ENCODE measurements around the gene ENDOD1.

Gene ENDOD1

DNA sequence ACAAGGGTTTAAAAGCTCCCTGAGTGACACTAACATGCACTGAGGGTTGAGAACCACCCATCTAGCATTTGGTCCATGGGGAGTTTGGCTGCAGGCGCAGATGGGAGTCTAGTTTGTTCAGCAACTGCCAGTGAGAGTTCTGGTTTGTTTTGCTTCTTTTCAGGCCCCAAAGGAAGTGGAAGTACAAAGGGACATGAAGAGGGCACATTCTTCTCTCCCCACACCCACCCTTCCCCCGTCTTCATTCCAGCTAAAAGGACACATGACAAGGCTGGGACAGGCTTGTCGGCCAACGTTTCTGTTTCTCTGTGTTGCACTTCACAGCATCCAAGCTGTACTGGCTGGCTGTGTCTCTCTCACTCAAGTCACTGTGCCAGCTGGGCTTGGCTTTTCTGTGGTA, 8.2 kb upstream of the ENDOD1 start:
- no peak for DNase-seq (ENCODE audit: low spot score)
- TF ChIP-seq, protein P1, sequence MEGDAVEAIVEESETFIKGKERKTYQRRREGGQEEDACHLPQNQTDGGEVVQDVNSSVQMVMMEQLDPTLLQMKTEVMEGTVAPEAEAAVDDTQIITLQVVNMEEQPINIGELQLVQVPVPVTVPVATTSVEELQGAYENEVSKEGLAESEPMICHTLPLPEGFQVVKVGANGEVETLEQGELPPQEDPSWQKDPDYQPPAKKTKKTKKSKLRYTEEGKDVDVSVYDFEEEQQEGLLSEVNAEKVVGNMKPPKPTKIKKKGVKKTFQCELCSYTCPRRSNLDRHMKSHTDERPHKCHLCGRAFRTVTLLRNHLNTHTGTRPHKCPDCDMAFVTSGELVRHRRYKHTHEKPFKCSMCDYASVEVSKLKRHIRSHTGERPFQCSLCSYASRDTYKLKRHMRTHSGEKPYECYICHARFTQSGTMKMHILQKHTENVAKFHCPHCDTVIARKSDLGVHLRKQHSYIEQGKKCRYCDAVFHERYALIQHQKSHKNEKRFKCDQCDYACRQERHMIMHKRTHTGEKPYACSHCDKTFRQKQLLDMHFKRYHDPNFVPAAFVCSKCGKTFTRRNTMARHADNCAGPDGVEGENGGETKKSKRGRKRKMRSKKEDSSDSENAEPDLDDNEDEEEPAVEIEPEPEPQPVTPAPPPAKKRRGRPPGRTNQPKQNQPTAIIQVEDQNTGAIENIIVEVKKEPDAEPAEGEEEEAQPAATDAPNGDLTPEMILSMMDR (IDR thresholded peaks at IDR 0.05; ENCODE audit: extremely low read depth, insufficient read depth, missing control alignments), result no peak
- in situ Hi-C loops (cut with MboI; ENCODE audit: low pct_unique_long_range_greater_than_20kb, low sequenced_read_pairs, unreplicated experiment), result no loop called here

DNA sequence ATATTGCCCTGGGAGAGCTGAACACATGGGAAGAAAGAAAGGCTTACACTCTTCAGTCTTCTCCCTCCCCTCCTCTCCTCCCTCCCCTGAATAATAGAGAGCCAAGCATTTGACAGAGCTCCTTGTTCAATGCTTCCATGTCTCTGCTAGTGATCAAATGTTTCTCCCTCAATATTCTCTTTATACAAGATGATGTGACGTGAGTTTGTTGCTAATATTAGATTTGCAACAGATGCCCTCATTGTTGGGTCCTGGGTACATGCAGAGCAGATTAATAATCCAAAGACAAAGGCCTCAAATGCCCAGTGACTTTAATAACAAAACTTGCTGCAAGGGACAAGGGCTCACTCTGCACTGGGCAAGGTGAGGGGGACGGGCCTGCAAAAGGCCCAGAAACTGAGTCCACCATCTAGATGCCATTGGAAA, 7.1 kb upstream of the ENDOD1 start:
- TF ChIP-seq, protein P1 (IDR thresholded peaks at IDR 0.05; ENCODE audit: extremely low read depth, insufficient read depth, missing control alignments), result no peak
- in situ Hi-C loops (cut with MboI; ENCODE audit: low pct_unique_long_range_greater_than_20kb, low sequenced_read_pairs, unreplicated experiment), result no loop called here
- DNase-seq (ENCODE audit: low spot score), result no peak

DNA sequence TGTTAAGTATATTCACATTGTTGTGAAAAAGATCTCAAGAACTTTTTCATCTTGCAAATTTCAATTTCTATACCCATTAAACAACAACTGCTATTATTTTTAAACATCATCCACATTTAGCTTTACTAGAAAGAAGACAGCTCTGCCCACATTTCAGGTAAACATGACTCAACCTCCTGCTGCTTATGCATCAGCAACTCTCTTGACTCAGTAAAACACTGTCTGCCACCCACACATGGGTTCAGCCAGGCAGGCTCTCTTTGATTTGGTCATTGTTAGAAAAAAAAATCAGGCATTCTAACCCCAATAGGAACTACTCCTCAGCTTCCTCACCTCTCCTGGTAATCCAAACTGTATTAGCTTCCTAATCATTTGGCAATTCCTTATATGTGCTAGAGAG, 5.1 kb upstream of the ENDOD1 start:
- in situ Hi-C loops (cut with MboI; ENCODE audit: low pct_unique_long_range_greater_than_20kb, low sequenced_read_pairs, unreplicated experiment), result no loop called here
- TF ChIP-seq, protein P1 (IDR thresholded peaks at IDR 0.05; ENCODE audit: extremely low read depth, insufficient read depth, missing control alignments), result no peak
- peak; percentile 27 for DNase-seq (ENCODE audit: low spot score)

DNA sequence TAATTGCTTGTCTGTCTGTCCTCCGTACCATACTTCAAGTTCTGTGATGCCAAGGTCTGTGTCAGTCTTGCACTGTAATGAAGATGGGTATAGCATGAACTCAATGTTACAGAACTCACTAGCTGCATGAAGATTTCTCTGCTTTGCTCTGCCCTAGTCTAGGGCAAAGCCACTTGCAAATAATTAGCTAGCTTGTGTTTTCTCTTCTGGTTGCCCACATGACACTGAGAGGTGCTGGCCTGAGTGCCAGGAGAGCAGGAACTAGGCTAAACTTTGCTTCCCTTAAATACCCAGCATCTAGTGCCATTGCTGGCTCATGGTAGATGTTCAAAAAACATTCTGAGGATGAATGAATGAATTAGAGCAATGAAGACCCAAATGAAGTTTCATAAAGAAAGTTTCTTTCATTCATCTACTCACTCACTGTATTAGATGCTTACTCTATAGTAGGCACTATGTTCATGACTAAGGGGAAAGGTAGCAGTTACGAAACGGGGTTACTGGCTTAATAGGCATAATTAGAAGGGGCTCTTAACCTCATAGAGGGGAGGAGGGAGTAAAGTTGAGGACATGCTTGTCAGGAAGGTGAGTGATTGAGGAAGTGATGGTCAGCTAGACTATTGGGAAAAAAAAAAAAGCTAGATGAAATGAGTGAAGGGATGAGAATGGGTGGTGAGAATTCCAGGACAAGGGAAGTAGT, 4.4 kb upstream of the ENDOD1 start:
- in situ Hi-C loops (cut with MboI; ENCODE audit: low pct_unique_long_range_greater_than_20kb, low sequenced_read_pairs, unreplicated experiment), result no loop called here
- TF ChIP-seq, protein P1 (IDR thresholded peaks at IDR 0.05; ENCODE audit: extremely low read depth, insufficient read depth, missing control alignments), result no peak
- no peak for DNase-seq (ENCODE audit: low spot score)

DNA sequence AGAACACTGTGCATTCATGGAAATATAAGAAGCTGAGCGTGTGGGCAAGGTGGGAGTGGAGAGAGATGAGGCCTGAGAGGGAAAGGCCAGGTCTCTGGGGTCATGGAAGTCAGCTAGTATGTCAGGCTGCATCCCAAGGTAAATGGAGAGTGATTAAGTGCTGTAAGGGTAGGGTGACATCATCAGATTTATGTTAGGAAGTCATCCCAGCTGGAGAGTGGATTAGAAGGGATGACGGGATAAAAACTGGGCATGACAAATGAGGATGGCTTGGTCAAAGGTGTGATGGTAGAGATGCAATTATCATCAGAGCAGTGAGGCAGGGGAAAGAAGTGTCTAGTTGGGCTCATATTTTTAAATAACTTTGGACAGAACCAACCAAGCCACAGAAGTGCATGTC, 3.5 kb upstream of the ENDOD1 start:
- in situ Hi-C loops (cut with MboI; ENCODE audit: low pct_unique_long_range_greater_than_20kb, low sequenced_read_pairs, unreplicated experiment), result no loop called here
- no peak for DNase-seq (ENCODE audit: low spot score)
- TF ChIP-seq, protein P1 (IDR thresholded peaks at IDR 0.05; ENCODE audit: extremely low read depth, insufficient read depth, missing control alignments), result no peak

DNA sequence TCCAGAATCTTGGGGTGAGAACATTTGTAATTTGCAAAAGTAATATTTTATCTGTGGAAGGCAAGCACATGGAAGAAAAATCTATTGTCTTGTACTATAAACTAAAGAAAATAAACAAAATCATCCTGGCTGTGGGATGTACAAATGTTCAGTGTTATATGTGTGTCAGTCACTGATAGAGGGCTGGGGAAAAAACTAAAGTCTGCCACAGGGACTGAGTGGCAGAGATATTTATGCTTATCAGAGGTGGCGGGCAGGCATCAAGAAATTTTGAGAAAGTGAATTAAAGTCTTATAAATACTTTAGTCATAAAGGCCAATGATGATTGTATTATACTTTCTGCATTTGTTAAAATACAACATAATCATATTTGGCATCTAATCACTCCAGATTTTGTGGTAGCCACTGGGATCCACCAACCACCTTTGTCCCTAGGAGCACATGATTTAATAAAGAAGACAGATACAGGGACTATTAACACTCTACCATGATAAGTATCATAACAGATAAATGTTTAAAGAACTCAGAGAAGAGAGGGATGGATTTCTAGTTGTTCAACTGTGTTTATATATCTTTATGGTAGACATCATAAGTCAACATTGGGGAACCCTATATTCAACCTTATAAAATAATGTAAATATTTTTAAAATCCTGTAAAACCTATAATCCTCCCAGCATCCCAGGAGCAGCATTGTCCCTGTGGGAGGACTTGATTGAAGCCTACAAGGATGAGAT, 2.6 kb upstream of the ENDOD1 start:
- no peak for DNase-seq (ENCODE audit: low spot score)
- in situ Hi-C loops (cut with MboI; ENCODE audit: low pct_unique_long_range_greater_than_20kb, low sequenced_read_pairs, unreplicated experiment), result no loop called here

More for the DNA sequence above, 2.6 kb upstream of the ENDOD1 start:
- TF ChIP-seq, protein P1 (IDR thresholded peaks at IDR 0.05; ENCODE audit: extremely low read depth, insufficient read depth, missing control alignments), result no peak
